GM21526 (cell line): ENCODE measurements around the gene TTC19.
"Not testable (repeated sequence)": the region's sequence is repeated elsewhere in the genome, so short reads cannot be mapped to it uniquely, and the experiment has no call there.

Experiments used
- ATAC-seq: cut with Tn5 transposase; IDR thresholded peaks from one replicate; pipeline ENCODE4 v1.9.1; 2021; ENCODE audit warnings: moderate library complexity; ENCODE audit not compliant: unreplicated experiment, low FRiP score

Gene TTC19

GRCh38 chr17:15971882-15972281 lies 27.7 kb upstream of the TTC19 start:
- no peak for ATAC-seq

GRCh38 chr17:15972497-15972951 lies 27.1 kb upstream of the TTC19 start:
- no peak for ATAC-seq

GRCh38 chr17:15973016-15973415 lies 26.6 kb upstream of the TTC19 start:
- ATAC-seq, result no peak

- no peak for ATAC-seq
These were observed 25.8 kb upstream of the TTC19 start for GRCh38 chr17:15973834-15974233.

GRCh38 chr17:15977894-15978293 lies 21.7 kb upstream of the TTC19 start:
- ATAC-seq, result no peak

- no peak for ATAC-seq
These were observed 21.0 kb upstream of the TTC19 start for GRCh38 chr17:15978606-15979005.

- not testable (repeated sequence) for ATAC-seq
These were observed 20.6 kb upstream of the TTC19 start for GRCh38 chr17:15979013-15979412.

- ATAC-seq, result peak; percentile 70
These were observed 18.4 kb upstream of the TTC19 start for GRCh38 chr17:15981208-15981607.

- ATAC-seq, result no peak
These were observed 17.7 kb upstream of the TTC19 start for GRCh38 chr17:15981646-15982580.

GRCh38 chr17:15996322-15996721 lies 3.3 kb upstream of the TTC19 start:
- ATAC-seq, result no peak

GRCh38 chr17:15998031-15998562 lies 1.5 kb upstream of the TTC19 start:
- ATAC-seq, result no peak

GRCh38 chr17:15999974-16000827 lies 577 bp downstream of the TTC19 start:
- ATAC-seq, result peak; percentile 26

- no peak for ATAC-seq
These were observed 1.7 kb downstream of the TTC19 start for GRCh38 chr17:16001226-16001897.

- no peak for ATAC-seq
These were observed 3.2 kb downstream of the TTC19 start for GRCh38 chr17:16002708-16003260.

- no peak for ATAC-seq
These were observed 4.2 kb downstream of the TTC19 start for GRCh38 chr17:16003841-16004240.

GRCh38 chr17:16005636-16006035 lies 6.0 kb downstream of the TTC19 start:
- no peak for ATAC-seq

- no peak for ATAC-seq
These were observed 7.8 kb downstream of the TTC19 start for GRCh38 chr17:16007439-16007838.

GRCh38 chr17:16013943-16014407 lies 14.4 kb downstream of the TTC19 start:
- ATAC-seq, result no peak

GRCh38 chr17:16019347-16019746 lies 19.7 kb downstream of the TTC19 start:
- no peak for ATAC-seq

GRCh38 chr17:16023881-16024280 lies 24.3 kb downstream of the TTC19 start:
- no peak for ATAC-seq
